ENCODE data around the gene TRIM31.

DNA sequence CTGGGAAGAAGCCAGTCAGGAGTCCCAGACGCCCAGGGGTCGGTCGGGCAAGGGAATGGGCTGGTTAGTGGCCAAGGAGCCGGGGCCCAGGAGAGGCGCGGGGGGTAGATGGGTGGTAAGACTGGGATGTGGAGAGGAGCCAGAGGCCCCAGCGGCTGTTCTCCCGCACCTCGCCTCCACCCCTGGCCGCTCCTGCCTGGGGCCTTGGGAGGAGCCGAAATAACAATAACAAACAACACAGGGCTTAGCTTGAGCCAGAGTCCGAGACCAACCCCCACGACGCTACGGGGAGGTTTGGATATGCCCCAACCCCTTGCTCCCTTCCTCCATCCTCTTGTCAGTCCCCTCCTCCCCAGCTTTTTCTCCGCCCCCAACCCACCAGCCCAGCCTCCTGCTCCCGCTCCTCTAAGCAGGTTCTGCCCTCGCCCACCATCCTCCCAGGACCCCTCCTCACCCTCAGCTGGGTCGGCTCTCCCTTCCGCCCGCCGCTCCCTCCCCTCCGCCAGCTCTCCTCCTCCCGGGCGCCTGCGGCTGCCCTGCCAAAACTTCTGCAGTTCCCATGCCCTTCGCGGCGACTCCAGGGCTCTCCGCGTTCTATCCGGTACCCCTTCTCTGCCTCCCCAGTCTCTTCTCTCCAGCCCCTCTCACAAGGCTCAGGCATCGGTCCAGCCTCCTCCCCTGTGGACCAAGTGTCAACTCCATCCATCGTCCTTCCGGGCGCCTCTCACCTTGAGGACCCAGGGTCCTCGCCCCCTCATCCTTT is 38.4 kb downstream of the TRIM31 start:
- TF ChIP-seq YY1 (IDR thresholded peaks at IDR 0.05; ENCODE audit: low read depth) (no peak), TAF1 (IDR thresholded peaks at IDR 0.05; ENCODE audit: borderline replicate concordance, low read depth, low read length) (no peak), POLR2AphosphoS5 (IDR thresholded peaks at IDR 0.05; ENCODE audit: low read depth, low read length) (no peak), RFX5 (IDR thresholded peaks at IDR 0.05; ENCODE audit: low read length) (no peak)
- TF ChIP-seq, protein P1, sequence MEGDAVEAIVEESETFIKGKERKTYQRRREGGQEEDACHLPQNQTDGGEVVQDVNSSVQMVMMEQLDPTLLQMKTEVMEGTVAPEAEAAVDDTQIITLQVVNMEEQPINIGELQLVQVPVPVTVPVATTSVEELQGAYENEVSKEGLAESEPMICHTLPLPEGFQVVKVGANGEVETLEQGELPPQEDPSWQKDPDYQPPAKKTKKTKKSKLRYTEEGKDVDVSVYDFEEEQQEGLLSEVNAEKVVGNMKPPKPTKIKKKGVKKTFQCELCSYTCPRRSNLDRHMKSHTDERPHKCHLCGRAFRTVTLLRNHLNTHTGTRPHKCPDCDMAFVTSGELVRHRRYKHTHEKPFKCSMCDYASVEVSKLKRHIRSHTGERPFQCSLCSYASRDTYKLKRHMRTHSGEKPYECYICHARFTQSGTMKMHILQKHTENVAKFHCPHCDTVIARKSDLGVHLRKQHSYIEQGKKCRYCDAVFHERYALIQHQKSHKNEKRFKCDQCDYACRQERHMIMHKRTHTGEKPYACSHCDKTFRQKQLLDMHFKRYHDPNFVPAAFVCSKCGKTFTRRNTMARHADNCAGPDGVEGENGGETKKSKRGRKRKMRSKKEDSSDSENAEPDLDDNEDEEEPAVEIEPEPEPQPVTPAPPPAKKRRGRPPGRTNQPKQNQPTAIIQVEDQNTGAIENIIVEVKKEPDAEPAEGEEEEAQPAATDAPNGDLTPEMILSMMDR (IDR thresholded peaks at IDR 0.05), result no peak
- TF ChIP-seq, protein P2, sequence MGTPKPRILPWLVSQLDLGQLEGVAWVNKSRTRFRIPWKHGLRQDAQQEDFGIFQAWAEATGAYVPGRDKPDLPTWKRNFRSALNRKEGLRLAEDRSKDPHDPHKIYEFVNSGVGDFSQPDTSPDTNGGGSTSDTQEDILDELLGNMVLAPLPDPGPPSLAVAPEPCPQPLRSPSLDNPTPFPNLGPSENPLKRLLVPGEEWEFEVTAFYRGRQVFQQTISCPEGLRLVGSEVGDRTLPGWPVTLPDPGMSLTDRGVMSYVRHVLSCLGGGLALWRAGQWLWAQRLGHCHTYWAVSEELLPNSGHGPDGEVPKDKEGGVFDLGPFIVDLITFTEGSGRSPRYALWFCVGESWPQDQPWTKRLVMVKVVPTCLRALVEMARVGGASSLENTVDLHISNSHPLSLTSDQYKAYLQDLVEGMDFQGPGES (IDR thresholded peaks at IDR 0.05; ENCODE audit: low read depth, low read length), result no peak
